GM13976 (cell line): ENCODE measurements around the gene MUC3A.

Source experiments
- DNase-seq: peaks from one replicate; pipeline ENCODE4 v3.0.0; 2012; ENCODE audit warnings: low spot score
- in situ Hi-C: fragments of 300-500 bp; cut with MboI; formaldehyde crosslinking; loops from one replicate; pipeline ENCODE4 v1.12.0; 2022; ENCODE audit warnings: low sequenced_read_pairs, mixed read lengths, inconsistent platforms; ENCODE audit not compliant: unreplicated experiment
- TF ChIP-seq, protein P1 (sequence below): IDR thresholded peaks from 2 replicates; pipeline ENCODE4 v1.5.1; 2012; ENCODE audit warnings: borderline replicate concordance, mild to moderate bottlenecking; ENCODE audit not compliant: insufficient read depth; ENCODE audit errors: extremely low read depth, missing control alignments, control extremely low read depth

The MUC3A gene

DNA sequence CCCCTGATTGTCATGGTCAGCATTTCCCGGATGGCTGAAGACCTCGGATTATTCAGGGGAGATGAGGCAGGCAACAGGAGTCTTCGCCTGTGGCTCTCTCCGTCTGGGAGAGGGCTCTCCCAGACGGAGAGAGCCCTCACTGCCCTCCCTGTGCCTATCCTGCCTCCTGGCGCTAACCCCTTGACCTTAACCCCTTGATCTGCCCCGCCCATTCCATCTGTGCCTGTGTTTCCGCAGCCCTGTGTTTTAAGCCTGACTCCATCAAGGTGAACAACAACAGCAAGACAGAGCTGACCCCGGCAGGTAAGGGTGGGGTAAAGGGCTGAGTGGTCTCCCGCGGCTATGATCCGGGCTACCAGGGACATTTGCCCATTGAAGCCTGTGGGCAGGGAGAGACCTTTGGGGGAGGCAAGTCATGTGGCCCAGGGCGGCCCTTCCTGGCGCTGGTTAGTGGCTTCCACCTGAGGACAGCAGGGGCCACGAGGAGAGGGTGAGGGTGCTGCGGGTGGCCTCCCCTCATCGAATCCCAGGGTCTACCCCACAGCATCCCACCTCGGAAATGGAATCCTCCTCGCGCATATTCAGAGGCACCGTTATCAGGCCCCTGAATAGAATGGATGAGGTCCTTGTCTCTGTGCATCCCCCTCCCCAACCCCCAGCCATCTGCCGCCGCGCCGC, 15.8 kb downstream of the MUC3A start:
- TF ChIP-seq, protein P1, sequence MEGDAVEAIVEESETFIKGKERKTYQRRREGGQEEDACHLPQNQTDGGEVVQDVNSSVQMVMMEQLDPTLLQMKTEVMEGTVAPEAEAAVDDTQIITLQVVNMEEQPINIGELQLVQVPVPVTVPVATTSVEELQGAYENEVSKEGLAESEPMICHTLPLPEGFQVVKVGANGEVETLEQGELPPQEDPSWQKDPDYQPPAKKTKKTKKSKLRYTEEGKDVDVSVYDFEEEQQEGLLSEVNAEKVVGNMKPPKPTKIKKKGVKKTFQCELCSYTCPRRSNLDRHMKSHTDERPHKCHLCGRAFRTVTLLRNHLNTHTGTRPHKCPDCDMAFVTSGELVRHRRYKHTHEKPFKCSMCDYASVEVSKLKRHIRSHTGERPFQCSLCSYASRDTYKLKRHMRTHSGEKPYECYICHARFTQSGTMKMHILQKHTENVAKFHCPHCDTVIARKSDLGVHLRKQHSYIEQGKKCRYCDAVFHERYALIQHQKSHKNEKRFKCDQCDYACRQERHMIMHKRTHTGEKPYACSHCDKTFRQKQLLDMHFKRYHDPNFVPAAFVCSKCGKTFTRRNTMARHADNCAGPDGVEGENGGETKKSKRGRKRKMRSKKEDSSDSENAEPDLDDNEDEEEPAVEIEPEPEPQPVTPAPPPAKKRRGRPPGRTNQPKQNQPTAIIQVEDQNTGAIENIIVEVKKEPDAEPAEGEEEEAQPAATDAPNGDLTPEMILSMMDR, result no peak
- DNase-seq, result peak; percentile 55
- in situ Hi-C loops, result loop anchor here (5.0 kb wide), 1 partner anchor 92 kb away; no protein-coding TSS in a partner anchor

DNA sequence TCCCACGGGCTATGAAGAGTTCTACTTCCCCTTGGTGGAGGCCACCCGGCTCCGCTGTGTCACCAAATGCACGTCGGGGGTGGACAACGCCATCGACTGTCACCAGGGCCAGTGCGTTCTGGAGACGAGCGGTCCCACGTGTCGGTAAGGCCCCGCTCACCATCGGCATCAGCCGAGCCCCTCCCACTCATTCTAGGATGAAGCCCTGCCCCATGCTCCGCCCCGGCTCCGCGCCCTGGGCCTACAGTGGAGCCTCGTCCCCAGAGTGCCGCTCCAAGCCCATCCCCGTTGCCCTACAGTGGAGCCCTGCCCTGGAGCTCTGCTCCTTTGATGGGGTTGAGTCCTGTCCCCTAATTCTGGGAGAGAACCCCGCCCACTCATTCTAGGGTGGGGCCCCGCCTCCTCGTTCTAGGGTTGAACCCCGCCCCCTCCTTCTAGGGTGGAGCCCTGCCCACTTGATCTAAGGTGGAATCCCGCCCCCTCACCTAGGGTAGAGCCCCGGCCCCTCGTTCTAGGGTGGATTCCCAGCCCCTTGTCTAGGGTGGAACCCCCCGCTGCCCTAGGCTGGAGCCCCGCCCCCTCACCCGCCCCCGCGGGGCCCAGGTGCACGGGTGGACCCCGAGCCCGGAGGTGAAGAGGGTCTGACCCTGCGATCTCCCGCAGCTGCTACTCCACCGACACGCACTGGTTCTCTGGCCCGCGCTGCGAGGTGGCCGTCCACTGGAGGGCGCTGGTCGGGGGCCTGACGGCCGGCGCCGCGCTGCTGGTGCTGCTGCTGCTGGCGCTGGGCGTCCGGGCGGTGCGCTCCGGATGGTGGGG, 16.6 kb downstream of the MUC3A start:
- TF ChIP-seq, protein P1, result peak; percentile 99
- DNase-seq, result peak; percentile 98
- in situ Hi-C loops, result loop anchor here (5.0 kb wide), 1 partner anchor 91 kb away; no protein-coding TSS in a partner anchor

DNA sequence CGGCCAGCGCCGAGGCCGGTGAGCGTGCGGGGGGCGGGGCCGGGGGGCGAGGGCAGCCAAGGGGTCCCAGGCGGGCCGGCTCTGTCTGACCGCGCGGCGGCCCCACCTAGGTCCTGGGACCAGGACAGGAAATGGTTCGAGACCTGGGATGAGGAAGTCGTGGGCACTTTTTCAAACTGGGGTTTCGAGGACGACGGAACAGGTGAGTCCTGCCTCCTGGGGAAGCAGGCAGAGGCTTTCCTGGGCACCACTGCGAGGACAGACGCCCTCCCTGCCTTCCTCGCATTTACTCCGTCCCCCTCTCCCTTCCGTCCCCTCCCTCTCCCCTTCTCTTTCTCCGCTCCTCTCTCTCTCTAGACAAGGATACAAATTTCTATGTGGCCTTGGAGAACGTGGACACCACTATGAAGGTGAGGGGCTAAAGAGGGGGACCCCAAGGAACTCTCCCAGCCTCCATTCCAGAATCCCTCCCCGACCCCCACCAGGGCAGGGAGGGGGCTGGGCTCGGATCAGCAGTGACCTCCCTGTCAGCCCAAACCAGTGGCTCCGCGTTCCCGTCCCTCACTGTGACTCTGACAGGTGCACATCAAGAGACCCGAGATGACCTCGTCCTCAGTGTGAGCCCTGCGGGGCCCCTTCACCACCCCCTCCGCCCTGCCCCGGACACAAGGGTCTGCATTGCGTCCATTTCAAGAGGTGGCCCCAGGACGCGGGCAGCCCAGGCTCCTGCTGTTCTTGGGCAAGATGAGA, 17.4 kb downstream of the MUC3A start:
- peak; percentile 58 for DNase-seq
- TF ChIP-seq, protein P1, result no peak
- in situ Hi-C loops, result loop anchor here (5.0 kb wide), 1 partner anchor 91 kb away; no protein-coding TSS in a partner anchor

DNA sequence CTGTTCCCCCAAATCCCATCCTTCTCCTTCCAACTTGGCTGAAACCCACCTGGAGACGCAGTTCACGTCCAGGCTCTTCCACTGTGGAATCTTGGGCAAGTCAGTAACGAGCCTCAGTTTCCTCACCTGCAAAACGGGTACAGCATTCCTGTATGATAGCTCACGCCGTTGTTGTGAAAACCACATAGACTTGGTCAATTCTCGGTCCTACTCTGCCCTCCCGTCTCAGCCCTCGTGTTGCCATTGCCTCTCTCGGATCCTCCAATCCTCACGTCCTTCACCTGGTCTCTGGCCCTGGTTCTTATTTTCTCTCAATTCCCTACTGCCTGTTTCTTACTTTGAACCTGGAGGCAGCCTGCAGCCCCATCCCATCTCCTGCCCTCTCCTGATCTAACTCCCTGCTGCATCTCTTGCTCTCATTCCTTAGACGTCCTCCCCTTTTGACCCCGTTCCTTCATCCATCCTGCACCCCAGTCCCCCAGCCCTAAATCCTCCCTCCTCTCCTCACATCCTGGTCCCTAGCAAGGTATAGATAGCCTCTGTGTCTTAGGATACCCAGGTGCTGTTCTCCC, 18.0 kb downstream of the MUC3A start:
- TF ChIP-seq, protein P1, result no peak
- DNase-seq, result peak; percentile 51
- in situ Hi-C loops, result loop anchor here (5.0 kb wide), 1 partner anchor 90 kb away; no protein-coding TSS in a partner anchor

DNA sequence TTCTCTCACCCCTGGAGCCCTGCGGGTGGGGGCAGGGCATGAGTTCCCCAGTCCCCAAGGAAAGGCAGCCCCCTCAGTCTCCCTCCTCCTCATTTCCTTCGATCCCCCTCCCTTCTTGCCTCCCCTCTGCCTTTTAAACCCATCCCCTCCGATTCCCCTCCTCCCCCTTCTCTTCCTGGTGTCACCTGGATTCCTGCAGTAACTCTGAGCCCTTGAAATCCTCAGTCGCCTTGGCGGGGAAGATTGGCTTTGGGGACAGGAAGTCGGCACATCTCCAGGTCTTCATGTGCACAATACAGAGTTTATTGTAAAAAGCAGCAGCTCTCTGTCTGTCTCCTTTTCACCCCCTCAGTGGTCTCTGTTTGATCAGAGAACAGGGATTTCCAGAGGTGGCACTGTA, 18.7 kb downstream of the MUC3A start:
- in situ Hi-C loops, result loop anchor here (5.0 kb wide), 1 partner anchor 89 kb away; no protein-coding TSS in a partner anchor
- no peak for DNase-seq
- TF ChIP-seq, protein P1, result no peak

DNA sequence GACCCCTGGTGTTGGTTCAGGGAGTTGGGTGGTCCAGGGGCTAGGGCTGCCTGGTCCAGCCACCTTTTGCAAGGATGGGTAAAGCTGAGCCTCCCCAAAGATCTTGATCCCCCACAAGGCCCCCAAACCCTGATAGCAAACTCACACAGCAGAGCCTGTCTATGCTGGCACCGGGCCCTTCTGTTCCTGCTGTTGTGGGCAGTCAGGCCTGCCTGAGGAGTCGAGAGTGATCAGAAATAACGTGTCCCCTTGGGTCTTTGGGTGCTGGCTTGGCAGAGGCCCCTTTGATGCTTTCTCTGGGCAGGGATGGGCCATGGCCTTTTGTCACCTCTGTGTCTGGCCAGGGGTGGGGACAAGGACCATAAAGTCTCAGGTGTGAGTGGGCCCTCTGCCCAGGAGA, 19.3 kb downstream of the MUC3A start:
- DNase-seq, result peak; percentile 48
- TF ChIP-seq, protein P1, result no peak
- in situ Hi-C loops, result loop anchor here (5.0 kb wide), 1 partner anchor 89 kb away; no protein-coding TSS in a partner anchor
